HL-60 (cell line): ENCODE data around the gene PPP1R14C.

Experiments used
- CTCF ChIP-seq: IDR thresholded peaks from one replicate; pipeline ENCODE4 v1.5.1; 2011; ENCODE audit warnings: low read length, control low read depth, inconsistent platforms; ENCODE audit not compliant: insufficient read depth
- POLR2AphosphoS5 ChIP-seq: IDR thresholded peaks from 2 replicates; pipeline ENCODE4 v1.6.1; 2012; ENCODE audit warnings: low read depth
- SPI1 ChIP-seq: IDR thresholded peaks from 2 replicates; pipeline ENCODE4 v1.6.1; 2012; ENCODE audit warnings: low read depth, mild to moderate bottlenecking, borderline replicate concordance
- TF ChIP-seq, protein P1 (sequence below): IDR thresholded peaks from 2 replicates; pipeline ENCODE4 v1.6.1; 2012; ENCODE audit warnings: low read depth; ENCODE audit not compliant: insufficient replicate concordance

- TF ChIP-seq CTCF (no peak), POLR2AphosphoS5 (no peak), SPI1 (no peak)
- TF ChIP-seq, protein P1, sequence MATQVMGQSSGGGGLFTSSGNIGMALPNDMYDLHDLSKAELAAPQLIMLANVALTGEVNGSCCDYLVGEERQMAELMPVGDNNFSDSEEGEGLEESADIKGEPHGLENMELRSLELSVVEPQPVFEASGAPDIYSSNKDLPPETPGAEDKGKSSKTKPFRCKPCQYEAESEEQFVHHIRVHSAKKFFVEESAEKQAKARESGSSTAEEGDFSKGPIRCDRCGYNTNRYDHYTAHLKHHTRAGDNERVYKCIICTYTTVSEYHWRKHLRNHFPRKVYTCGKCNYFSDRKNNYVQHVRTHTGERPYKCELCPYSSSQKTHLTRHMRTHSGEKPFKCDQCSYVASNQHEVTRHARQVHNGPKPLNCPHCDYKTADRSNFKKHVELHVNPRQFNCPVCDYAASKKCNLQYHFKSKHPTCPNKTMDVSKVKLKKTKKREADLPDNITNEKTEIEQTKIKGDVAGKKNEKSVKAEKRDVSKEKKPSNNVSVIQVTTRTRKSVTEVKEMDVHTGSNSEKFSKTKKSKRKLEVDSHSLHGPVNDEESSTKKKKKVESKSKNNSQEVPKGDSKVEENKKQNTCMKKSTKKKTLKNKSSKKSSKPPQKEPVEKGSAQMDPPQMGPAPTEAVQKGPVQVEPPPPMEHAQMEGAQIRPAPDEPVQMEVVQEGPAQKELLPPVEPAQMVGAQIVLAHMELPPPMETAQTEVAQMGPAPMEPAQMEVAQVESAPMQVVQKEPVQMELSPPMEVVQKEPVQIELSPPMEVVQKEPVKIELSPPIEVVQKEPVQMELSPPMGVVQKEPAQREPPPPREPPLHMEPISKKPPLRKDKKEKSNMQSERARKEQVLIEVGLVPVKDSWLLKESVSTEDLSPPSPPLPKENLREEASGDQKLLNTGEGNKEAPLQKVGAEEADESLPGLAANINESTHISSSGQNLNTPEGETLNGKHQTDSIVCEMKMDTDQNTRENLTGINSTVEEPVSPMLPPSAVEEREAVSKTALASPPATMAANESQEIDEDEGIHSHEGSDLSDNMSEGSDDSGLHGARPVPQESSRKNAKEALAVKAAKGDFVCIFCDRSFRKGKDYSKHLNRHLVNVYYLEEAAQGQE, result no peak
Measured at GRCh38 chr6:150159757-150160156, 16.9 kb downstream of the PPP1R14C start.
